GM23248 (cell line): Measurements from ENCODE around the gene SIK3.

Experiments
- EZH2 ChIP-seq: fragments of 200-600 bp; sonication (generic); IDR thresholded peaks from 2 replicates; pipeline ENCODE4 v1.6.1; 2018; ENCODE audit warnings: antibody characterized with exemption, mild to moderate bottlenecking; ENCODE audit not compliant: insufficient read depth, poor library complexity, severe bottlenecking
- EZH2phosphoT487 ChIP-seq: fragments of 200-600 bp; sonication (generic); IDR thresholded peaks from 2 replicates; pipeline ENCODE4 v1.6.1; 2018; ENCODE audit warnings: antibody characterized with exemption, moderate library complexity, mild to moderate bottlenecking, low read depth; ENCODE audit not compliant: insufficient read depth

DNA sequence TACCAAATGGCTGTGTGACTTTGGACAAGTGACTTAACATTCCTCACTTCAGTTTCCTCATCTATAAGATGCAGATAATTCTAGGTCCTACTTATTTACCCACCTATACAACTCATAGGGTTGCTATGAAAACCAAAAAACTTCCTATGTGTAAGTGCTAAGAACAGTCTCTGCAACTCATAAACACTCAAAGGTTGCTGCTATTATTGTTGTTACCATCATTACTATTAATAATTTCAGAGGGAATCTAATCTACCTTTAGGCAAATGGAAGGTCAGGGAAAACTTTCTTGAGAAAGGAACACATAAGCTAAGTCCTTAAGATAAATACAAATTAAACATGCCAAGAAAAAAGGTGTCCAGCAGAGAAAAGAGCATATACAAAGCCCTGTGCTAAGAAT, 40.5 kb downstream of the SIK3 start:
- TF ChIP-seq EZH2 (no peak), EZH2phosphoT487 (no peak)
